ENCODE measurements around the gene PDZRN4. TPM values are rescaled to one million over a fixed set of nuclear protein-coding genes. Genes with fewer than 3 reads are reported as not detected.

Gene PDZRN4
- total and polyA plus RNA-seq, 2 experiments from 2014 or later = 0.90 TPM; not detected in 1

DNA sequence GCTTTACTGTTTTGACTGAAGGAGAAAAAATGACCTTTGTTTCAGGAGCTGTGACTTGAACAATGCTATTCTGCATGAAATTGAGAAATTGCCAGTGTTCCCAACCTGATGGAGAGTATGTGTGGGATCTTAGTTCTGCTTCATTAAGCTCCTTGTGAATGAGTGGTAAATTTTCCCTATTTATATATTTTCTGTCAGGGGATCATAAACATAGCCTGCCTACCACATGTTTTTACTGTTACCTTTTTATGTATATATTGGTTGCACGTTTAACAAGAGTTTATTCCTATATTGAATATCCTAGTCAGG lies 271.7 kb downstream of the PDZRN4 start (continued):
- TF ChIP-seq, protein P1, sequence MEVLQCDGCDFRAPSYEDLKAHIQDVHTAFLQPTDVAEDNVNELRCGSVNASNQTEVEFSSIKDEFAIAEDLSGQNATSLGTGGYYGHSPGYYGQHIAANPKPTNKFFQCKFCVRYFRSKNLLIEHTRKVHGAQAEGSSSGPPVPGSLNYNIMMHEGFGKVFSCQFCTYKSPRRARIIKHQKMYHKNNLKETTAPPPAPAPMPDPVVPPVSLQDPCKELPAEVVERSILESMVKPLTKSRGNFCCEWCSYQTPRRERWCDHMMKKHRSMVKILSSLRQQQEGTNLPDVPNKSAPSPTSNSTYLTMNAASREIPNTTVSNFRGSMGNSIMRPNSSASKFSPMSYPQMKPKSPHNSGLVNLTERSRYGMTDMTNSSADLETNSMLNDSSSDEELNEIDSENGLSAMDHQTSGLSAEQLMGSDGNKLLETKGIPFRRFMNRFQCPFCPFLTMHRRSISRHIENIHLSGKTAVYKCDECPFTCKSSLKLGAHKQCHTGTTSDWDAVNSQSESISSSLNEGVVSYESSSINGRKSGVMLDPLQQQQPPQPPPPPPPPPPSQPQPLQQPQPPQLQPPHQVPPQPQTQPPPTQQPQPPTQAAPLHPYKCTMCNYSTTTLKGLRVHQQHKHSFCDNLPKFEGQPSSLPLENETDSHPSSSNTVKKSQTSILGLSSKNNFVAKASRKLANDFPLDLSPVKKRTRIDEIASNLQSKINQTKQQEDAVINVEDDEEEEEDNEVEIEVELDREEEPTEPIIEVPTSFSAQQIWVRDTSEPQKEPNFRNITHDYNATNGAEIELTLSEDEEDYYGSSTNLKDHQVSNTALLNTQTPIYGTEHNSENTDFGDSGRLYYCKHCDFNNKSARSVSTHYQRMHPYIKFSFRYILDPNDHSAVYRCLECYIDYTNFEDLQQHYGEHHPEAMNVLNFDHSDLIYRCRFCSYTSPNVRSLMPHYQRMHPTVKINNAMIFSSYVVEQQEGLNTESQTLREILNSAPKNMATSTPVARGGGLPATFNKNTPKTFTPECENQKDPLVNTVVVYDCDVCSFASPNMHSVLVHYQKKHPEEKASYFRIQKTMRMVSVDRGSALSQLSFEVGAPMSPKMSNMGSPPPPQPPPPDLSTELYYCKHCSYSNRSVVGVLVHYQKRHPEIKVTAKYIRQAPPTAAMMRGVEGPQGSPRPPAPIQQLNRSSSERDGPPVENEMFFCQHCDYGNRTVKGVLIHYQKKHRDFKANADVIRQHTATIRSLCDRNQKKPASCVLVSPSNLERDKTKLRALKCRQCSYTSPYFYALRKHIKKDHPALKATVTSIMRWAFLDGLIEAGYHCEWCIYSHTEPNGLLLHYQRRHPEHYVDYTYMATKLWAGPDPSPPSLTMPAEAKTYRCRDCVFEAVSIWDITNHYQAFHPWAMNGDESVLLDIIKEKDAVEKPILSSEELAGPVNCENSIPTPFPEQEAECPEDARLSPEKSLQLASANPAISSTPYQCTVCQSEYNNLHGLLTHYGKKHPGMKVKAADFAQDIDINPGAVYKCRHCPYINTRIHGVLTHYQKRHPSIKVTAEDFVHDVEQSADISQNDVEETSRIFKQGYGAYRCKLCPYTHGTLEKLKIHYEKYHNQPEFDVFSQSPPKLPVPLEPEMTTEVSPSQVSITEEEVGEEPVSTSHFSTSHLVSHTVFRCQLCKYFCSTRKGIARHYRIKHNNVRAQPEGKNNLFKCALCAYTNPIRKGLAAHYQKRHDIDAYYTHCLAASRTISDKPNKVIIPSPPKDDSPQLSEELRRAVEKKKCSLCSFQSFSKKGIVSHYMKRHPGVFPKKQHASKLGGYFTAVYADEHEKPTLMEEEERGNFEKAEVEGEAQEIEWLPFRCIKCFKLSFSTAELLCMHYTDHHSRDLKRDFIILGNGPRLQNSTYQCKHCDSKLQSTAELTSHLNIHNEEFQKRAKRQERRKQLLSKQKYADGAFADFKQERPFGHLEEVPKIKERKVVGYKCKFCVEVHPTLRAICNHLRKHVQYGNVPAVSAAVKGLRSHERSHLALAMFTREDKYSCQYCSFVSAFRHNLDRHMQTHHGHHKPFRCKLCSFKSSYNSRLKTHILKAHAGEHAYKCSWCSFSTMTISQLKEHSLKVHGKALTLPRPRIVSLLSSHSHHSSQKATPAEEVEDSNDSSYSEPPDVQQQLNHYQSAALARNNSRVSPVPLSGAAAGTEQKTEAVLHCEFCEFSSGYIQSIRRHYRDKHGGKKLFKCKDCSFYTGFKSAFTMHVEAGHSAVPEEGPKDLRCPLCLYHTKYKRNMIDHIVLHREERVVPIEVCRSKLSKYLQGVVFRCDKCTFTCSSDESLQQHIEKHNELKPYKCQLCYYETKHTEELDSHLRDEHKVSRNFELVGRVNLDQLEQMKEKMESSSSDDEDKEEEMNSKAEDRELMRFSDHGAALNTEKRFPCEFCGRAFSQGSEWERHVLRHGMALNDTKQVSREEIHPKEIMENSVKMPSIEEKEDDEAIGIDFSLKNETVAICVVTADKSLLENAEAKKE (CRISPR knock-in tag; IDR thresholded peaks at IDR 0.05) = no peak

DNA sequence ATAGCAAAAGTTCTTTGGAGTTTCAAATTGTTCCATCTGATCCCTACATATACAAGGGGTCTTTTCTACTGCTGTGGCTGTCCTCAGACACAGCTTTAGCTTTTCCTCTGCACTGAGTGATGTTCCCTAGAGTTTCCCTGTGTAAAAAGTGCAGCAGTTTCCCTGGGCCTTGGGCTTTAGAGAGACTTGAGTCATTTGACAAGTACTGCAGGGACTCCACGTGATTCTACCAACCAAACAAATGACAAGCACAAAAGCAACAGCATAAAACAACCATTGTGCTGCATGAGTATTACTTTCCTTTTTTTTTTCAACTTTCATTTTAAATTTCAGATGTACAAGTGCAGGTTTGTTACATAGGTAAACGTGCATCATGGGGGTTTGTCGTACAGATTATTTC lies 272.8 kb downstream of the PDZRN4 start:
- Histone ChIP-seq H3K4me3 (no peak overlapping the region), H2AFZ (no peak overlapping the region), H3K79me2 (replicated peaks; ENCODE audit: insufficient read depth) (no peaks in the 10 kb centered on the region), H3K4me1 (ENCODE audit: insufficient read depth) (peaks cover under 1% of the 10 kb centered on the region; the same call in 1 of the 2 replicates), H3K27ac (ENCODE audit: low read depth) (no peak overlapping the region), H4K20me1 (replicated peaks; ENCODE audit: insufficient read depth) (no peaks in the 10 kb centered on the region), H3K36me3 (ENCODE audit: insufficient read depth) (no peaks in the 10 kb centered on the region), H3F3A (replicated peaks; ENCODE audit: low read depth) (no peaks in the 10 kb centered on the region), H3K27me3 (ENCODE audit: insufficient read depth) (no peaks in the 10 kb centered on the region), H3K4me2 (no peak overlapping the region), H3K9me2 (ENCODE audit: insufficient read depth) (no peaks in the 10 kb centered on the region; the same call in none of the 2 replicates)
- H3K9me3 Mint-ChIP-seq = no peaks in the 10 kb centered on the region
- H3K4me1 Mint-ChIP-seq = peaks cover 6% of the 10 kb centered on the region; the same call in 2 of the 3 replicates
- H3K4me3 Mint-ChIP-seq = no peak overlapping the region
- peaks cover 8% of the 10 kb centered on the region for H3K27me3 Mint-ChIP-seq (ENCODE audit: insufficient read depth, low read depth, poor library complexity)
- no peaks in the 10 kb centered on the region for H3K36me3 Mint-ChIP-seq (ENCODE audit: low read depth)
- no peak overlapping the region for H3K27ac Mint-ChIP-seq
- no peak for ATAC-seq
- DNase-seq (ENCODE audit: low spot score) = no peak
- TF ChIP-seq POLR2AphosphoS5 (IDR thresholded peaks at IDR 0.05; ENCODE audit: low read depth) (no peak), ZNF114 (CRISPR knock-in tag; IDR thresholded peaks at IDR 0.05) (no peak), ZNF331 (CRISPR knock-in tag; IDR thresholded peaks at IDR 0.05; ENCODE audit: low read depth) (no peak), EZH2 (IDR thresholded peaks at IDR 0.05; ENCODE audit: low read depth, unreplicated experiment) (no peak), STAT1 (IDR thresholded peaks at IDR 0.05; ENCODE audit: unreplicated experiment) (no peak), NANOG (IDR thresholded peaks at IDR 0.05; ENCODE audit: borderline replicate concordance) (no peak), CREB1 (CRISPR knock-in tag; IDR thresholded peaks at IDR 0.05; ENCODE audit: low read depth) (no peak), JUNB (IDR thresholded peaks at IDR 0.05; ENCODE audit: unreplicated experiment) (no peak)
- TF ChIP-seq, protein P2, sequence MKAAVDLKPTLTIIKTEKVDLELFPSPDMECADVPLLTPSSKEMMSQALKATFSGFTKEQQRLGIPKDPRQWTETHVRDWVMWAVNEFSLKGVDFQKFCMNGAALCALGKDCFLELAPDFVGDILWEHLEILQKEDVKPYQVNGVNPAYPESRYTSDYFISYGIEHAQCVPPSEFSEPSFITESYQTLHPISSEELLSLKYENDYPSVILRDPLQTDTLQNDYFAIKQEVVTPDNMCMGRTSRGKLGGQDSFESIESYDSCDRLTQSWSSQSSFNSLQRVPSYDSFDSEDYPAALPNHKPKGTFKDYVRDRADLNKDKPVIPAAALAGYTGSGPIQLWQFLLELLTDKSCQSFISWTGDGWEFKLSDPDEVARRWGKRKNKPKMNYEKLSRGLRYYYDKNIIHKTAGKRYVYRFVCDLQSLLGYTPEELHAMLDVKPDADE (IDR thresholded peaks at IDR 0.05) = no peak
- TF ChIP-seq, protein P1 (CRISPR knock-in tag; IDR thresholded peaks at IDR 0.05) = no peak
